Activated CD8-positive, alpha-beta T cell treated with anti-CD3 and anti-CD28 coated beads for 36 hours (primary cell): ENCODE results near the gene SMIM41. TPM values are rescaled to one million over a fixed set of nuclear protein-coding genes. Genes with fewer than 3 reads are reported as not detected.
A peak's percentile ranks its signal among the peaks of the same experiment; 100 is the strongest.

Experiments
- ATAC-seq: fragments of 200-7000 bp; cut with Tn5 transposase; one replicate; pipeline ENCODE4 v1.10.0; 2021; ENCODE audit warnings: mild to moderate bottlenecking, moderate library complexity
- CTCF ChIA-PET: fragments of 350-600 bp; sonication (Branson Sonifier 250); formaldehyde crosslinking; loops from one replicate; lab custom pipeline; 2021; ENCODE audit warnings: antibody characterized with exemption; lab: Charles Lee
- POLR2A ChIA-PET: fragments of 350-600 bp; sonication (Branson Sonifier 250); formaldehyde crosslinking; loops from one replicate; lab custom pipeline; 2021; ENCODE audit warnings: antibody characterized with exemption; lab: Charles Lee
- DNase-seq: peaks from one replicate; pipeline ENCODE4 v3.0.0-alpha.2; 2020
- H3K27ac Mint-ChIP-seq: one replicate; pipeline ENCODE4 v1.8.0; 2021; ENCODE audit warnings: mild to moderate bottlenecking, mixed read lengths
- H3K27me3 Mint-ChIP-seq: one replicate; pipeline ENCODE4 v1.8.0; 2021; ENCODE audit warnings: mixed read lengths
- H3K36me3 Mint-ChIP-seq: one replicate; pipeline ENCODE4 v1.8.0; 2021; ENCODE audit warnings: low read depth, mixed read lengths
- H3K4me1 Mint-ChIP-seq: one replicate; pipeline ENCODE4 v1.8.0; 2021; ENCODE audit warnings: low read depth, mixed read lengths
- H3K4me3 Mint-ChIP-seq: one replicate; pipeline ENCODE4 v1.8.0; 2021; ENCODE audit warnings: mild to moderate bottlenecking, moderate library complexity, mixed read lengths
- H3K9me3 Mint-ChIP-seq: one replicate; pipeline ENCODE4 v1.8.0; 2021; ENCODE audit warnings: mixed read lengths
- intact Hi-C: fragments of 100-400 bp; cut with micrococcal nuclease; formaldehyde crosslinking; loops from one replicate; pipeline ENCODE4 v1.10.0; 2022
- total RNA-seq, 2 experiments: library from RNA; stranded (reverse); gene quantifications; one replicate each; pipeline ENCODE4 v1.2.3, GENCODE V29; 2021
- TF ChIP-seq, protein P1 (sequence below): fragments of 200-600 bp; IDR thresholded peaks from one replicate; pipeline ENCODE4 v1.8.0; 2022; ENCODE audit warnings: antibody characterized with exemption, mild to moderate bottlenecking

The SMIM41 gene
- total RNA-seq, 2 experiments from 2014 or later, result not detected

DNA sequence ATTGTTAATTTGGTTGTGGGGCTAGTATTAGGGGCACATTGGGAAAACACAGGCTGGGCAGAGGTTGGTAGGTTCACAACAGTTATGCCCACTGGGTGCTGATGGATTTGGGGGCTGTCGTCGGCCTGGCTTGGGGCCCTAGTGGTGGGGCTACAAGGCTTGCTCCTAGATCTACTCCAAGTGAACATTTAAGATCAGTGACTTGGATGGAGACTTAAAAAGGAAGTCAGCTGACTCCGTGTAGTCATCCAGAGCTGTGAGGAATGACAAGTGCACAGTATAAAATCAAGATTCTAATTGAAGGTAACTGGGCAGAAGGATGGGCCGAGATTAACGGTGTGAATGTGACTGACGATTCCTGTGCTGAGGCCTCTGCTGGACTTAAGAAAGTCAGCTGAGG, 41.1 kb upstream of the SMIM41 start:
- DNase-seq (no peak), ATAC-seq (no peak)
- H3K4me3 Mint-ChIP-seq, result peak overlapping the region; percentile 86
- no peaks in the 10 kb centered on the region for H3K9me3 Mint-ChIP-seq
- peak overlapping the region; percentile 59 for H3K27ac Mint-ChIP-seq
- intact Hi-C loops, result no loop called here
- H3K27me3 Mint-ChIP-seq, result no peaks in the 10 kb centered on the region
- TF ChIP-seq, protein P1, sequence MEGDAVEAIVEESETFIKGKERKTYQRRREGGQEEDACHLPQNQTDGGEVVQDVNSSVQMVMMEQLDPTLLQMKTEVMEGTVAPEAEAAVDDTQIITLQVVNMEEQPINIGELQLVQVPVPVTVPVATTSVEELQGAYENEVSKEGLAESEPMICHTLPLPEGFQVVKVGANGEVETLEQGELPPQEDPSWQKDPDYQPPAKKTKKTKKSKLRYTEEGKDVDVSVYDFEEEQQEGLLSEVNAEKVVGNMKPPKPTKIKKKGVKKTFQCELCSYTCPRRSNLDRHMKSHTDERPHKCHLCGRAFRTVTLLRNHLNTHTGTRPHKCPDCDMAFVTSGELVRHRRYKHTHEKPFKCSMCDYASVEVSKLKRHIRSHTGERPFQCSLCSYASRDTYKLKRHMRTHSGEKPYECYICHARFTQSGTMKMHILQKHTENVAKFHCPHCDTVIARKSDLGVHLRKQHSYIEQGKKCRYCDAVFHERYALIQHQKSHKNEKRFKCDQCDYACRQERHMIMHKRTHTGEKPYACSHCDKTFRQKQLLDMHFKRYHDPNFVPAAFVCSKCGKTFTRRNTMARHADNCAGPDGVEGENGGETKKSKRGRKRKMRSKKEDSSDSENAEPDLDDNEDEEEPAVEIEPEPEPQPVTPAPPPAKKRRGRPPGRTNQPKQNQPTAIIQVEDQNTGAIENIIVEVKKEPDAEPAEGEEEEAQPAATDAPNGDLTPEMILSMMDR, result no peak
- peaks cover 76% of the 10 kb centered on the region for H3K4me1 Mint-ChIP-seq
- H3K36me3 Mint-ChIP-seq, result peaks cover 14% of the 10 kb centered on the region
- ChIA-PET CTCF (interaction anchor here (1.0 to 19.6 kb wide), 7 partner anchors 9 to 83 kb away, joined by 3 to 310 read pairs (median 7); partner anchors contain the start of gene NR4A1), POLR2A (interaction anchor here (2.4 to 3.7 kb wide), 2 partner anchors 13 kb away, joined by 12 to 19 read pairs; partner anchors contain the start of gene NR4A1)

DNA sequence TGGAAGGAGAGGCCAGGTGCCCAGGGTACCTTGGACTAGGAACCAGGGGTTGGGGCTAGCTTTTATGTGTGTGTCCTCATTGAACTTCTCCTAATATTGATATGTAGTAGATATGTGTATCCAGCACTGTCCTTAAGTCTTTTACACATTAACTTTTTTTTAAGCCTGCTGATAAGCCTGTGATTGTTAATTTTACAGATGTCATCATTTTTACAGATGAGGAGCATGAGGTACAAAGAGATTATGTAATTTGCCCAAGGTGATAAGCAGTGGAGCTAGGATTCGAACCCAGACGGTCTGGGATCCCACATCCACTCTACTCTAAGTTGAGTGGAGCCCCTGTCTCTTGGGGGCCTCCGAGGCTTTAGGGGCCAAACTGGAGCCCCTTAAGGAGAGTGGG, 38.5 kb upstream of the SMIM41 start:
- Mint-ChIP-seq H3K27me3 (no peaks in the 10 kb centered on the region), H3K4me3 (peak overlapping the region; percentile 86), H3K36me3 (peaks cover 19% of the 10 kb centered on the region), H3K4me1 (peaks cover 56% of the 10 kb centered on the region), H3K27ac (no peak overlapping the region), H3K9me3 (no peaks in the 10 kb centered on the region)
- intact Hi-C loops, result no loop called here
- ATAC-seq (no peak), DNase-seq (no peak)
- CTCF ChIA-PET, result interaction anchor here (1.7 to 19.6 kb wide), 5 partner anchors 9 to 42 kb away, joined by 5 to 310 read pairs (median 11); partner anchors contain the start of genes ATG101 and NR4A1
- TF ChIP-seq, protein P1, result no peak
- POLR2A ChIA-PET, result interaction anchor here (1.1 to 3.7 kb wide), 3 partner anchors 9 to 15 kb away, joined by 3 to 19 read pairs (median 12); partner anchors contain the start of gene NR4A1

DNA sequence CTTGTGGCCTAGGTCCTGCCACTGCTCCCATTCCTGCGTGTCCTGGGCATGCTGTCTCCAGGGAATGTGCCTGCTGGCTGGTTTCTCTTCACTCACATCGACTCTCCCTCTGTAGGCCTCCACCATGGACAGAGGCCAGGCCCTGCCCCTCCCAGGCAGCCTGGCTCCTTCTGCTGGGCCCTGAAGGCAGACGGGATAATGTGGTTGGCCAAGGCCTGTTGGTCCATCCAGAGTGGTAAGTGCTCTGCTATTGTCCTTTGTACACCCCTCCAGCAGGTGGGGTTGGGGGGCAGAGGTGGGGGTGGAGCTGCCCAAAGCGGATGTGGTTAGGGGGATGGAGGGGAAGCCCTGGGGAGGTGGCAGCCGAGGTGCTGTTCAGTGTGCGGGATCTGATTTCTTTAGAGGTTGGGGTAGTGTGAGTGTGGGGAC, 37.8 kb upstream of the SMIM41 start:
- ATAC-seq, result peak; percentile 73
- Mint-ChIP-seq H3K27me3 (no peaks in the 10 kb centered on the region), H3K9me3 (no peaks in the 10 kb centered on the region), H3K36me3 (peaks cover 19% of the 10 kb centered on the region), H3K4me3 (peak overlapping the region; percentile 74), H3K4me1 (peaks cover 58% of the 10 kb centered on the region), H3K27ac (peak overlapping the region; percentile 91)
- TF ChIP-seq, protein P1, result peak; percentile 37
- ChIA-PET CTCF (interaction anchor here (1.7 to 19.6 kb wide), 4 partner anchors 9 to 41 kb away, joined by 5 to 310 read pairs (median 9); partner anchors contain the start of gene ATG101), POLR2A (interaction anchor here (1.1 to 3.7 kb wide), 3 partner anchors 9 to 19 kb away, joined by 3 to 19 read pairs (median 5); partner anchors contain the start of gene NR4A1)
- intact Hi-C loops, result no loop called here
- peak; percentile 76 for DNase-seq

DNA sequence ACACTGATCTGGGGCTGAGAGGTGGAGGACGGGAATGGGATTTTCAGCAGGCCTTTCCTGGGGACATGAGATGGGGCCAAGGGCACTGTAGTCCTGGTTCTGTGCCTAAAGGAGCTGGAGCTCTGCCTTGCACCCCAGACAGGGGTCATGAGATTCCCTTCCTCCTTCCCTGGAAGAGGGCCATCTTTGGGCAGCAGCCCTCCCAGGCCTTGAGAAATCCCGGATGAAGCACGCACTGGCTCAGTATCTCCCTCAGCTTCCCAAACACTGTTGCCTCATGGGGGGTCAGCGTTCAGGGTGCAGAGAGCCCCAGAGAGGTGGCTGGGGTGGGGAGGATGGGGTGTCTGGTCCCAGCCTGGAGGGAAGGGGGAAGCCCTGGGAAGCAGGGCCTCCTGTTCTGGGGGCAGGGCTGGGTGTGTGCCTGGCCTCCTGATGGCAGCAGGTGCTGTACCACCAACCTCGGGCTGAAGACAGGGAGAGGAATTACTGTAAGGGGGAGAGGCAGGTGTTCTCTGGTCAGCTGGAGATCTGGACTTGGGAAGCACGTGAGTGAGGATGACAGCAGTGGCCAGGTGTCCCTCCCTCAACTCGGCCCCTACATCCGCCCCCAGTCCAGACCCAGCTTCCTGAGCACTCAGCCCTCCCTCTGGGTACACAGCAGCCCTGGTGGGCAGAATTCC, 36.7 kb upstream of the SMIM41 start:
- no peak for ATAC-seq

More for the DNA sequence above, 36.7 kb upstream of the SMIM41 start:
- peaks cover 58% of the 10 kb centered on the region for H3K4me1 Mint-ChIP-seq
- POLR2A ChIA-PET, result interaction anchor here (0.6 to 2.4 kb wide), 4 partner anchors 8 to 75 kb away, joined by 3 to 5 read pairs (median 3); no protein-coding TSS in a partner anchor
- H3K9me3 Mint-ChIP-seq, result no peaks in the 10 kb centered on the region
- TF ChIP-seq, protein P1, result no peak
- peaks cover 17% of the 10 kb centered on the region for H3K36me3 Mint-ChIP-seq
- no peak for DNase-seq
- H3K27ac Mint-ChIP-seq, result peak overlapping the region; percentile 91
- CTCF ChIA-PET, result interaction anchor here (2.4 to 19.6 kb wide), 2 partner anchors 19 to 27 kb away, joined by 7 to 310 read pairs; partner anchors contain the start of gene ATG101
- no peaks in the 10 kb centered on the region for H3K27me3 Mint-ChIP-seq
- intact Hi-C loops, result no loop called here
- peak overlapping the region; percentile 74 for H3K4me3 Mint-ChIP-seq
